ENCODE data around the gene SKP2. TPM values are rescaled to one million over a fixed set of nuclear protein-coding genes. Genes with fewer than 3 reads are reported as not detected.
"Not testable (repeated sequence)": the region's sequence is repeated elsewhere in the genome, so short reads cannot be mapped to it uniquely, and the experiment has no call there.

The SKP2 gene
- total and polyA plus RNA-seq, 11 donors: 1.6 to 12.0 (median 5.9) TPM

DNA sequence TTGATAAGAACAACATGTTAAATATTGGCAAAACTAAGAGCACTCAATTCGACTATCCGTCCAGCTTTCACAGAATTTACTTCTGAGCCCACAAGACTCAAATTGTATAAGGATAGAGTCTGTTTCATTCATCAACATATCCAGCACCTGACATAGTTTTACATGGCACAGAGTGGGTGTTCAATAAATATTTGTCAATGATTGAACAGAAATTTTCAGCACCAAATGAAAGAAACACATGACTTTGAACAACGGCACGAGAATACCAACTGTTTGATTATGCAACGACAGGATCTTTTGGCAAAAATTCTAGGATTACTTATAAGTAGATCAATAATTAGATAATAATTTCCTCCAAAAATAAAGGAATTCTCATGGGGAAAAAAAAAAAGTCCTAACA lies 41.8 kb downstream of the SKP2 start:
- intact Hi-C loops (cut with DNase I): no loop called here
- Histone ChIP-seq H3K27me3 (no peaks in the 10 kb centered on the region), H3K27ac (no peak overlapping the region), H3K4me3 (no peak overlapping the region), H3K4me1 (no peaks in the 10 kb centered on the region), H3K9me3 (peaks cover 0 to 18% (median 7%) of the 10 kb centered on the region in 12 donors), H3K36me3 (peaks cover 3 to 79% (median 60%) of the 10 kb centered on the region in 9 donors)
- DNase-seq (no peak), ATAC-seq (no peak)
- WGBS, 4 donors: 94 to 98% (median 96%) methylated on average over 5 of the region's 5 CpGs
- TF ChIP-seq, protein P1, sequence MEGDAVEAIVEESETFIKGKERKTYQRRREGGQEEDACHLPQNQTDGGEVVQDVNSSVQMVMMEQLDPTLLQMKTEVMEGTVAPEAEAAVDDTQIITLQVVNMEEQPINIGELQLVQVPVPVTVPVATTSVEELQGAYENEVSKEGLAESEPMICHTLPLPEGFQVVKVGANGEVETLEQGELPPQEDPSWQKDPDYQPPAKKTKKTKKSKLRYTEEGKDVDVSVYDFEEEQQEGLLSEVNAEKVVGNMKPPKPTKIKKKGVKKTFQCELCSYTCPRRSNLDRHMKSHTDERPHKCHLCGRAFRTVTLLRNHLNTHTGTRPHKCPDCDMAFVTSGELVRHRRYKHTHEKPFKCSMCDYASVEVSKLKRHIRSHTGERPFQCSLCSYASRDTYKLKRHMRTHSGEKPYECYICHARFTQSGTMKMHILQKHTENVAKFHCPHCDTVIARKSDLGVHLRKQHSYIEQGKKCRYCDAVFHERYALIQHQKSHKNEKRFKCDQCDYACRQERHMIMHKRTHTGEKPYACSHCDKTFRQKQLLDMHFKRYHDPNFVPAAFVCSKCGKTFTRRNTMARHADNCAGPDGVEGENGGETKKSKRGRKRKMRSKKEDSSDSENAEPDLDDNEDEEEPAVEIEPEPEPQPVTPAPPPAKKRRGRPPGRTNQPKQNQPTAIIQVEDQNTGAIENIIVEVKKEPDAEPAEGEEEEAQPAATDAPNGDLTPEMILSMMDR (IDR thresholded peaks at IDR 0.05): no peak
- TF ChIP-seq POLR2A (IDR thresholded peaks at IDR 0.05): no peak

DNA sequence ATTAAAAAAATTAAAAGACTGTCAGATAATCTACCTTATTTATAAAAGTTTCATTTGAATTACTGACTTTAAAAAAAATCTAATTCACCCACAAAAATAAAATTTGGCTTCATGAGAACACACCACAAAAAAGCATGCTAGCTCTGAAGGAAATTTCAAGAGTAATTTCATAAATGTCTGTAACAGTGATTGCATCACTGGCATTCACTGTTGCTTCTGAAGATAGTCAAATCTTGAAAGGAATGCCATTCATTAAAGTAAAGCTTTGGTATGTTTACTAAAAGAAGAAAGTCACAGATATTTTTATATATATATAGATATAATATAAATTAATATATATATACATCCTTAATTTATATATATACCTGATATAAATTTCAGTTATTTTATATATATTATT lies 46.4 kb downstream of the SKP2 start:
- no peak for TF ChIP-seq POLR2A (IDR thresholded peaks at IDR 0.05)
- TF ChIP-seq, protein P1 (IDR thresholded peaks at IDR 0.05): no peak

DNA sequence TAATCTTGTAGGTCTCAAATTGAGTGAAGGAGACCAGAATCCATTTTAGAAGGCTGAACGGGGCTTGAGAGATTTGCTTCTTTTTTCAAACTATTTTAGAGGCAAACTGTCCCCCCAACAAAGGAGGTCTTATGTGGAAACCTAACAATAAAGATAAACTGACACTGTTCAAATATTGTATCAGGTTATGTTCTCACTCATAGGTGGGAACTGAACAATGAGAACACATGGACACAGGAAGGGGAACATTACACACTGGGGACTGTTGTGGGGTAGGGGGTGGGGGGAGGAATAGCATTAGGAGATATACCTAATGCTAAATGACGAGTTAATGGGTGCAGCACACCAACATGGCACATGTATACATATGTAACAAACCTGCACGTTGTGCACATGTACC lies 46.9 kb downstream of the SKP2 start:
- H3K27ac ChIP-seq; H3K4me3 ChIP-seq; H3K9me3 ChIP-seq; intact Hi-C loops (cut with DNase I); DNase-seq; H3K27me3 ChIP-seq; ATAC-seq: not testable (repeated sequence)
- Histone ChIP-seq H3K36me3 (peaks cover 3 to 96% (median 64%) of the 10 kb centered on the region in 9 donors), H3K4me1 (peaks cover 0 to 17% (median 3%) of the 10 kb centered on the region in 12 donors)
- 89 to 95% (median 92%) methylated on average over 2 to 3 of the region's 3 CpGs for WGBS, 4 donors

More for the DNA sequence above, 46.4 kb downstream of the SKP2 start:
- Histone ChIP-seq H3K27ac (no peak overlapping the region), H3K4me3 (no peak overlapping the region), H3K27me3 (no peaks in the 10 kb centered on the region), H3K4me1 (peaks cover 0 to 12% (median 3%) of the 10 kb centered on the region in 12 donors), H3K9me3 (no peaks in the 10 kb centered on the region), H3K36me3 (peaks cover 3 to 95% (median 64%) of the 10 kb centered on the region in 9 donors)
- DNase-seq (no peak), ATAC-seq (no peak)
- intact Hi-C loops (cut with DNase I): no loop called here

DNA sequence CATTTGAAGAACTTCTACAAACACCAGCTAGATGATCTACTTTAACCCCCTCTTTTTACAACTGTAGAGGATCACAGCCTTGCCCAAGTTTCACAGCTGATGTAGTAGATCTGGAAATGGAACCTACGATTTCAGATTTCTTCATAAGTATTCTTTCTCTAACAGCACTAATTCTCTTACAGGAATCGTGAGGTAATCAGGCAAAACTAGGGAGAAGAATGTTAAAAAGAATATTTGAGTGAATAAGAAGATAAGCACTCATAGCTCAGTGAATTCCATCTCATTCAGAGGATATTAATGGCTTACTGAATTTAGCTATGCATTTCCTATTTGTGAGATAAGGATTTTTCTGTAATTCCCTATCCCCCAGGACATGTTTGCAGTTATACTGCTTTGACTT lies 47.7 kb downstream of the SKP2 start:
- Histone ChIP-seq H3K4me3 (no peak overlapping the region), H3K36me3 (peaks cover 3 to 88% (median 58%) of the 10 kb centered on the region in 9 donors), H3K27me3 (no peaks in the 10 kb centered on the region), H3K9me3 (no peaks in the 10 kb centered on the region), H3K27ac (no peak overlapping the region), H3K4me1 (peaks cover 0 to 24% (median 3%) of the 10 kb centered on the region in 12 donors)
- WGBS, 4 donors: 63 to 73% (median 70%) methylated on average over 2 of the region's 2 CpGs
- no peak for TF ChIP-seq POLR2A (IDR thresholded peaks at IDR 0.05)
- TF ChIP-seq, protein P1 (IDR thresholded peaks at IDR 0.05): no peak
- intact Hi-C loops (cut with DNase I): no loop called here
- DNase-seq (no peak), ATAC-seq (no peak)

DNA sequence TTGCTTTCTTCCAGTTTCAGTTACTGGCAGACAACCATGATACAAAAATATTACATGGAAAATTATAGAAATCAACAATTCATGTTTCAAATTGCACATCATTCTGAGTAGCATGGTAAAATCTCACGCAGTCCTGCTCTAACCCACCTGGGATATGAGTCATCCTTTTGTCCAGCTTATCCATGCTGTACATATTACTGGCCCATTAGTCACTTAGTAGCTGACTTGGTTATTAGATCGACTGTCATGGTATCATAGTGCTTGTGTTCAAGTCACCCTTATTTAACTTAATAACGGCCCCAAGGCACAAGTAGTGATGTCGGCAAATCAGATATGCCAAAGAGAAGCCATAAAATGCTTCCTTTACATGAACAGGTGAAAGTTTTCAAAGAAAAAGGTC lies 48.6 kb downstream of the SKP2 start:
- no peaks in the 10 kb centered on the region for H3K27me3 ChIP-seq
- H3K4me1 ChIP-seq: peaks cover 0 to 24% (median 3%) of the 10 kb centered on the region in 12 donors
- DNase-seq (no peak), ATAC-seq (no peak)
- H3K36me3 ChIP-seq: peaks cover 3 to 87% (median 52%) of the 10 kb centered on the region in 9 donors
- H3K4me3 ChIP-seq: no peak overlapping the region
- no peak overlapping the region for H3K27ac ChIP-seq
- no peaks in the 10 kb centered on the region for H3K9me3 ChIP-seq
- TF ChIP-seq POLR2A (IDR thresholded peaks at IDR 0.05): no peak
- TF ChIP-seq, protein P1 (IDR thresholded peaks at IDR 0.05): no peak
- intact Hi-C loops (cut with DNase I): no loop called here
- 79 to 82% (median 81%) methylated on average over 4 of the region's 4 CpGs for WGBS, 4 donors
